Measurements from ENCODE around the gene ZNF823. TPM values are rescaled to one million over a fixed set of nuclear protein-coding genes. Genes with fewer than 3 reads are reported as not detected.

ZNF823 gene
- total RNA-seq, 2 donors from 2014 or later = 9.5 to 10.6 TPM

- Mint-ChIP-seq H3K36me3 (ENCODE audit: low read depth) (no peaks in the 10 kb centered on the region), H3K4me1 (no peaks in the 10 kb centered on the region), H3K27me3 (ENCODE audit: insufficient read depth) (peaks cover 16% of the 10 kb centered on the region), H3K9me3 (peaks cover 41% of the 10 kb centered on the region), H3K4me3 (no peak overlapping the region), H3K27ac (no peak overlapping the region)
- no peak overlapping the region for H3K9ac ChIP-seq (ENCODE audit: extremely low read depth, low read length, poor library complexity, severe bottlenecking)
- H3K4me1 ChIP-seq (ENCODE audit: control insufficient read depth, insufficient read depth, low read length) = no peaks in the 10 kb centered on the region
- H3K4me3 ChIP-seq (ENCODE audit: low read length) = no peak overlapping the region
- DNase-seq = no peak
- H3K27ac ChIP-seq (ENCODE audit: low read depth, low read length) = no peak overlapping the region
- H3K36me3 ChIP-seq (ENCODE audit: control insufficient read depth, insufficient read depth, low read length) = no peaks in the 10 kb centered on the region
- H3K9me3 ChIP-seq (ENCODE audit: control insufficient read depth, low read length) = peaks cover 25% of the 10 kb centered on the region
- no peaks in the 10 kb centered on the region for H3K27me3 ChIP-seq (ENCODE audit: control insufficient read depth, insufficient read depth, low read length, poor library complexity, severe bottlenecking)
- TF ChIP-seq, protein P1, sequence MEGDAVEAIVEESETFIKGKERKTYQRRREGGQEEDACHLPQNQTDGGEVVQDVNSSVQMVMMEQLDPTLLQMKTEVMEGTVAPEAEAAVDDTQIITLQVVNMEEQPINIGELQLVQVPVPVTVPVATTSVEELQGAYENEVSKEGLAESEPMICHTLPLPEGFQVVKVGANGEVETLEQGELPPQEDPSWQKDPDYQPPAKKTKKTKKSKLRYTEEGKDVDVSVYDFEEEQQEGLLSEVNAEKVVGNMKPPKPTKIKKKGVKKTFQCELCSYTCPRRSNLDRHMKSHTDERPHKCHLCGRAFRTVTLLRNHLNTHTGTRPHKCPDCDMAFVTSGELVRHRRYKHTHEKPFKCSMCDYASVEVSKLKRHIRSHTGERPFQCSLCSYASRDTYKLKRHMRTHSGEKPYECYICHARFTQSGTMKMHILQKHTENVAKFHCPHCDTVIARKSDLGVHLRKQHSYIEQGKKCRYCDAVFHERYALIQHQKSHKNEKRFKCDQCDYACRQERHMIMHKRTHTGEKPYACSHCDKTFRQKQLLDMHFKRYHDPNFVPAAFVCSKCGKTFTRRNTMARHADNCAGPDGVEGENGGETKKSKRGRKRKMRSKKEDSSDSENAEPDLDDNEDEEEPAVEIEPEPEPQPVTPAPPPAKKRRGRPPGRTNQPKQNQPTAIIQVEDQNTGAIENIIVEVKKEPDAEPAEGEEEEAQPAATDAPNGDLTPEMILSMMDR (conservative IDR thresholded peaks at IDR 0.05) = no peak
Observed at GRCh38 chr19:11745869-11746268, 7.1 kb upstream of the ZNF823 start.

DNA sequence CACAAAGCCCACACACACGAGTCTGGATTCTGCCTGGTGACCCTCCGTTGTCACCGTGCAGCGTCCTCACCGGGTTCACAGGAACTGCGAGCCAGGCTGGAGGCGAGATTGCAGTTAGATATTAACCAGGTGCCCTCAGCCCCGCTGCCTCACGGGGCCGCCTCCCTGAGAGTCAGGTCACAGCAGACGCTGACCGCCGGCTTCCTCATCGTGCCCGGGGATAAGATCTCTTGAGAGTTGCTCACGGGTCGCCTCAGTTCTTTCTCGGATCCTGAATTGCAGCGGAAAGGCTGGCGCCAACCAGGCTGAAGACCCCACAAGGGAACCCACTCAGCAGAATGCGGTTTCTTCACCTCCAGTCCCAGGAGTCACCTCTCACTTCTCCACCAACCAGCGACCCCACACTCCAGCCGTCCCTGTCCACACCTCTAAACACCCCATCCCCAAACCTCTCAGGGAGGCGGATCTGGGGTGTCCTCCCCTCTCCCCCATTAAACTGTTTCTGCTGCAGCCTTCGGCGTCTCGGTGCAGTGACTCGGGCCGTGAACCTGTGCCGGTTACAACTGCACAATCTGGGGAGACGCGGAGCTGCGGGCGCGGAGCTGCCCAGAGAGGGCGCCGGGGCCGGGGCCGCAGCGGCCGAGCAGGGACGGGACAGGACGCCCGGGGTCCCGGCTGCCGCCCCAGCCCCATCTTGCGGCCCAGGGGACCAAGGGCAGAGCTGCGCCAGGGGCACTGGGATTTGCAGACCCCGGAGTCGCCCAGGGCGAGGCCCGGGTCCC is 591 bp downstream of the ZNF823 start:
- peaks cover 10% of the 10 kb centered on the region for H3K36me3 ChIP-seq (ENCODE audit: control insufficient read depth, insufficient read depth, low read length)
- Mint-ChIP-seq H3K9me3 (no peaks in the 10 kb centered on the region), H3K27me3 (ENCODE audit: insufficient read depth) (peaks cover 26% of the 10 kb centered on the region), H3K4me1 (peaks cover 7% of the 10 kb centered on the region), H3K27ac (peak overlapping the region; percentile 98), H3K36me3 (ENCODE audit: low read depth) (peaks cover 20% of the 10 kb centered on the region), H3K4me3 (peak overlapping the region; percentile 96)
- WGBS, 2 experiments (ENCODE audit: insufficient coverage in 1 of 2, insufficient read length in 1 of 2) = 0 to 1% methylated on average over 37 to 52 of the region's 52 CpGs
- H3K27ac ChIP-seq (ENCODE audit: low read depth, low read length) = peak overlapping the region; percentile 62
- peak overlapping the region; percentile 85 for H3K9ac ChIP-seq (ENCODE audit: extremely low read depth, low read length, poor library complexity, severe bottlenecking)
- peak overlapping the region; percentile 98 for H3K4me3 ChIP-seq (ENCODE audit: low read length)
- H3K4me1 ChIP-seq (ENCODE audit: control insufficient read depth, insufficient read depth, low read length) = peaks cover 3% of the 10 kb centered on the region
- no peaks in the 10 kb centered on the region for H3K9me3 ChIP-seq (ENCODE audit: control insufficient read depth, low read length)
- H3K27me3 ChIP-seq (ENCODE audit: control insufficient read depth, insufficient read depth, low read length, poor library complexity, severe bottlenecking) = no peaks in the 10 kb centered on the region
- peak; percentile 82 for DNase-seq
- TF ChIP-seq, protein P1 (conservative IDR thresholded peaks at IDR 0.05) = peak; percentile 39

DNA sequence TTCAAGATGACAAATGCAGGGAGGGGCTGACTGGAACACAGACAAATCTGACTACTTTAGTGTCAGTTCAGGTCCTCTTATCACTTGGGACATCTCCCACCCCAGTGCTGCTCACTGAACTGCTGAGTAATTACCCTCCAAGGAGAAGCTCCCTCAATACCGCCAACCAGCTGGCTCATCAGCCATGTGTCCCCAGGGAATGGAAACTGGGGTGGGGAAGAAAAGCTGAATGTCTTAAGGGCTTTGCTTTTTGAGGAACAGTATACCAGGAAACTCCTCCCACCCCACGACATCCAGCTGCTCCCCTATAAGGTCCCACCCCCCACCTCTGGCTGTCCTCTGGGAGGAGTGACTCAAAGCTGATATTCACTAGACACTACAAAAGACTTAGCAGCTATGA is 2.0 kb downstream of the ZNF823 start:
- TF ChIP-seq, protein P1 (conservative IDR thresholded peaks at IDR 0.05) = no peak
- Mint-ChIP-seq H3K36me3 (ENCODE audit: low read depth) (peaks cover 27% of the 10 kb centered on the region), H3K4me1 (peaks cover 7% of the 10 kb centered on the region), H3K9me3 (peaks cover 4% of the 10 kb centered on the region), H3K27ac (no peak overlapping the region), H3K27me3 (ENCODE audit: insufficient read depth) (peaks cover 18% of the 10 kb centered on the region), H3K4me3 (peak overlapping the region; percentile 96)
- Histone ChIP-seq H3K4me1 (ENCODE audit: control insufficient read depth, insufficient read depth, low read length) (peaks cover 3% of the 10 kb centered on the region), H3K27ac (ENCODE audit: low read depth, low read length) (no peak overlapping the region), H3K36me3 (ENCODE audit: control insufficient read depth, insufficient read depth, low read length) (peaks cover 10% of the 10 kb centered on the region), H3K9ac (ENCODE audit: extremely low read depth, low read length, poor library complexity, severe bottlenecking) (no peak overlapping the region), H3K9me3 (ENCODE audit: control insufficient read depth, low read length) (no peaks in the 10 kb centered on the region), H3K27me3 (ENCODE audit: control insufficient read depth, insufficient read depth, low read length, poor library complexity, severe bottlenecking) (no peaks in the 10 kb centered on the region), H3K4me3 (ENCODE audit: low read length) (peak overlapping the region; percentile 98)
- no peak for DNase-seq
- 86% methylated on average over 2 of the region's 2 CpGs; no CpG with 5 or more reads in 1 of the 2 experiments for WGBS, 2 experiments (ENCODE audit: insufficient coverage in 1 of 2, insufficient read length in 1 of 2)

Data from endodermal cell (in vitro differentiated cells).